Prostate gland (tissue), 2 donors: ENCODE measurements around the gene ZMPSTE24.

Source experiments
- POLR2A ChIP-seq: fragments of 450-650 bp; IDR thresholded peaks from one replicate; pipeline ENCODE4 v1.6.1; 2016; ENCODE audit warnings: antibody characterized with exemption, mild to moderate bottlenecking
- TF ChIP-seq, protein P1 (sequence below), 4 experiments: fragments of 200-600 bp in 2 of 4; fragments of 450-650 bp in 2 of 4; sonication (generic) in 2 of 4; IDR thresholded peaks; 1 replicate in 3 of 4; 2 replicates in 1 of 4; pipeline ENCODE4 v1.5.1; 2016 to 2019; ENCODE audit warnings: antibody characterized with exemption in 4 of 4, mild to moderate bottlenecking in 2 of 4, moderate library complexity in 2 of 4

DNA sequence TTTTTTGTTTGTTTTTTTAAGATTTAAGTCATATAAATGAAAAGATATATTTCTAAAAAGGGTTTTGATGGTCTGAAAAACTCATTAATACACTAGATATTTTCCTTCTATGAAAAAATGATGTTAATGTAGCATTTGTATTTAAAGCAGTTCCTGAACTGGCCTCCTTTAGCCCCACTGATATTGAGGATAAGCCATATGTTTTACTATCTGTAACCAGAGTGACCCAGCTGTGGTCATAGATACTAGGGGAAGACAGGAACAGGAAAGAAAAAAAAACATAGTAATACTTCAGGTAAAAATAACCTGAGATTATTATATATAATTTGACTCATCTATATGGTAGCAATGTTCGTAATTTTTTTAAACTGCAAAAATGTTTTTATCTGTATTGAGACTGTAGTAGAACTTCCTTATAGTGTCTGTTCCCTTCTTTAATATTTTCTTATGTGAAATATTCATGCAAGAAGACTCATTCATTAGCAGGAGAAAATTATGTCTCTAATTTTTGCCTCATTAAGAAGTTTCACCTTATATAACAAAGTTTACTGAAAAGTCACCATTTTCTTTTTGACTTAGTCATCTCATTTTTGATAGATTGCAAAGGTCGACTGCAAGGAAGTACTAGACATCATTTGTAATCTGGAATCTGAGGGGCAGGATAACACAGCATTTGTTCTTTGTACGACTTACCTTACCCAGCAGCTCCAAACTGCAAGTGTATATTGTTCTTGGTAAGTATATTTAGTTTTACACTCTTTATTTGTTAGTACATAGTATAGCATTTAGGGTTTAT lies 35.9 kb upstream of the ZMPSTE24 start:
- TF ChIP-seq, protein P1, sequence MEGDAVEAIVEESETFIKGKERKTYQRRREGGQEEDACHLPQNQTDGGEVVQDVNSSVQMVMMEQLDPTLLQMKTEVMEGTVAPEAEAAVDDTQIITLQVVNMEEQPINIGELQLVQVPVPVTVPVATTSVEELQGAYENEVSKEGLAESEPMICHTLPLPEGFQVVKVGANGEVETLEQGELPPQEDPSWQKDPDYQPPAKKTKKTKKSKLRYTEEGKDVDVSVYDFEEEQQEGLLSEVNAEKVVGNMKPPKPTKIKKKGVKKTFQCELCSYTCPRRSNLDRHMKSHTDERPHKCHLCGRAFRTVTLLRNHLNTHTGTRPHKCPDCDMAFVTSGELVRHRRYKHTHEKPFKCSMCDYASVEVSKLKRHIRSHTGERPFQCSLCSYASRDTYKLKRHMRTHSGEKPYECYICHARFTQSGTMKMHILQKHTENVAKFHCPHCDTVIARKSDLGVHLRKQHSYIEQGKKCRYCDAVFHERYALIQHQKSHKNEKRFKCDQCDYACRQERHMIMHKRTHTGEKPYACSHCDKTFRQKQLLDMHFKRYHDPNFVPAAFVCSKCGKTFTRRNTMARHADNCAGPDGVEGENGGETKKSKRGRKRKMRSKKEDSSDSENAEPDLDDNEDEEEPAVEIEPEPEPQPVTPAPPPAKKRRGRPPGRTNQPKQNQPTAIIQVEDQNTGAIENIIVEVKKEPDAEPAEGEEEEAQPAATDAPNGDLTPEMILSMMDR (IDR thresholded peaks at IDR 0.05), result no peak
- no peak for TF ChIP-seq POLR2A
